Measurements from ENCODE around the gene UBQLN4.
"Not testable (repeated sequence)": the region's sequence is repeated elsewhere in the genome, so short reads cannot be mapped to it uniquely, and the experiment has no call there.

The UBQLN4 gene

DNA sequence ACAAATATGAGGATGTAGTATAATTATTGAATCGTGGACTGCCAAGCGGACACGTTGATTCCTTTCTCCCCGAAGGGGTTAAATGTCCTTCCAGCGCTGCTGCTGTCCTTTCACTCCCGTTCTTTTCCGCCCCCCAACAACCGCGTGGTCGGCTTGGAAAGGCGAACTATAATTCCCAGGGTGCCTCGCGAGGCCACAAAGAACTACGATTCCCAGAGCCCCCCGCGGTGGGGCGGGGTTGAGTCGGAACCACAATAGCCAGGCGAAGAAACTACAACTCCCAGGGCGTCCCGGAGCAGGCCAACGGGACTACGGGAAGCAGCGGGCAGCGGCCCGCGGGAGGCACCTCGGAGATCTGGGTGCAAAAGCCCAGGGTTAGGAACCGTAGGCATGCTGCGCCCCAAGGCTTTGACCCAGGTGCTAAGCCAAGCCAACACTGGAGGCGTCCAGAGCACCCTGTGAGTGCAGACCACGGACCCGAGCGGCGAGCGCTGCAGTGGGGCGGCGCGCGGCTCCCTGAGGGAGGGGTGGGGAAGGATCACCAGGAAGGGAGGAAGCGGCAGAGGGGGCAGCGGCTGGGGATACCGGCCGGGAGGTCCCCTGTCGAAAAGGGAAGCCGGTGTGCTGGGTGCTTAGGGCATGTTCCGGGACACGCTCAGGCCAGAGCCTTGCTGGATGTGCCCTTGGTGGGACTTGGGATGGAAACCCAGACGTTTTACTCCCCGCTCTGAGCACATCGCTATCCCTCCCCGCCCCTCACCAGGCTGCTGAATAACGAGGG, 1.1 kb upstream of the UBQLN4 start, which contains the start of gene LAMTOR2:
TSS of gene LAMTOR2 (plus strand) at position 283 of the 781 bp plus-strand sequence. CDS start at position 391, 108 bp downstream.
- peak within 1 kb of the TSS; percentile 95 for H3K9ac ChIP-seq (ENCODE audit: low read length)
- H3K27ac ChIP-seq (ENCODE audit: low read length), result peak within 1 kb of the TSS; percentile 91
- H3K4me1 ChIP-seq (ENCODE audit: control insufficient read depth, low read depth, low read length), result peaks cover 6% of the 10 kb centered on the region
- H3K4me3 ChIP-seq (ENCODE audit: low read length), result peak within 1 kb of the TSS; percentile 86
- H3K36me3 ChIP-seq (ENCODE audit: control insufficient read depth, low read depth, low read length), result peaks cover 12% of the 10 kb centered on the region
- no peaks in the 10 kb centered on the region for H3K27me3 ChIP-seq (ENCODE audit: control insufficient read depth, insufficient read depth, low read length)
- H3K9me3 ChIP-seq (ENCODE audit: control insufficient read depth, low read depth, low read length), result no peaks in the 10 kb centered on the region

- Histone ChIP-seq H3K9ac (ENCODE audit: low read length) (peak overlapping the region; percentile 39), H3K36me3 (ENCODE audit: control insufficient read depth, low read depth, low read length) (peaks cover 24% of the 10 kb centered on the region), H3K4me1 (ENCODE audit: control insufficient read depth, low read depth, low read length) (peaks cover 6% of the 10 kb centered on the region), H3K27me3 (ENCODE audit: control insufficient read depth, insufficient read depth, low read length) (no peaks in the 10 kb centered on the region), H3K4me3 (ENCODE audit: low read length) (peak overlapping the region; percentile 76), H3K9me3 (ENCODE audit: control insufficient read depth, low read depth, low read length) (no peaks in the 10 kb centered on the region), H3K27ac (ENCODE audit: low read length) (no peak overlapping the region)
These were observed 483 bp downstream of the UBQLN4 start for GRCh38 chr1:156052862-156053767.

DNA sequence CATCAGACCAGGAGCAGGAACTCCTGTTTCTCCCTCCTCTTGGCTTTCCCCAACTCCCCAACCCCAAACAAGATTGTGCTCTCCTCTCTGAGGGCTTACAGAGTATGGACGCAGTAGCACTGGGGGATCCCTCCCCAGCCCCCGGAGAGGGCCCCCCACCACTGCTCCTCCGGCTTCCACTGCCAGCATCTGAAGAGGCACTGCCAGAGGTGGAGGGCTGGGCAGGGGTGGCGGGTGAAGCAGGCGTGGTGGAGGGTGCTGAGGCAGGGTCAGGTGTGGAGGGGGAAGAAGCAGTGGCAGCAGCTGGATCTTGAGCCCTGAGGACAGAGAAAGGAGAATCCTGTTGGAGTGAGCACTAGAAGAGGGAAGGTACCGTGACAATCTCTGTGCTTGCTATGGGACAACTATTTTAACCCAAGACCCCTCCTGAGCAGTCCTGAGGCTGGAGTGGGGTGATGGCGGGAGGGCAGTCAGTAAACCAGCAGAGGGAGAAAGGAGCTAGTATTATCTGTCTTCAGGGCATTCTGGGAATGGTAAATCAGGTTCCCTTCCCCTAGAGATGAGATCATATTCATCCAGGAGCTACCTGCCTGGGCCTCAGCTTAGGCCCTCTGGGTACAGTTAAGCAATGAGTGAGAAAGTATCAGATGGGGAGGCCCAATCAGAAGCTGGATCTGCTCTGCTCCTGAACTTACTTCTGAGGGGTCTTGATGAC, 2.4 kb downstream of the UBQLN4 start:
- Histone ChIP-seq H3K4me3 (ENCODE audit: low read length) (no peak overlapping the region), H3K27me3 (ENCODE audit: control insufficient read depth, insufficient read depth, low read length) (no peaks in the 10 kb centered on the region), H3K4me1 (ENCODE audit: control insufficient read depth, low read depth, low read length) (peaks cover 6% of the 10 kb centered on the region), H3K9ac (ENCODE audit: low read length) (no peak overlapping the region), H3K36me3 (ENCODE audit: control insufficient read depth, low read depth, low read length) (peaks cover 26% of the 10 kb centered on the region), H3K9me3 (ENCODE audit: control insufficient read depth, low read depth, low read length) (no peaks in the 10 kb centered on the region), H3K27ac (ENCODE audit: low read length) (no peak overlapping the region)

GRCh38 chr1:156050376-156050775, 3.2 kb downstream of the UBQLN4 start:
- Histone ChIP-seq H3K27ac (ENCODE audit: low read length) (no peak overlapping the region), H3K9me3 (ENCODE audit: control insufficient read depth, low read depth, low read length) (no peaks in the 10 kb centered on the region), H3K9ac (ENCODE audit: low read length) (no peak overlapping the region), H3K4me3 (ENCODE audit: low read length) (no peak overlapping the region), H3K36me3 (ENCODE audit: control insufficient read depth, low read depth, low read length) (peaks cover 23% of the 10 kb centered on the region), H3K27me3 (ENCODE audit: control insufficient read depth, insufficient read depth, low read length) (no peaks in the 10 kb centered on the region), H3K4me1 (ENCODE audit: control insufficient read depth, low read depth, low read length) (peaks cover 1% of the 10 kb centered on the region)

- Histone ChIP-seq H3K9ac (ENCODE audit: low read length) (no peak overlapping the region), H3K4me1 (ENCODE audit: control insufficient read depth, low read depth, low read length) (no peaks in the 10 kb centered on the region), H3K36me3 (ENCODE audit: control insufficient read depth, low read depth, low read length) (peaks cover 27% of the 10 kb centered on the region), H3K27me3 (ENCODE audit: control insufficient read depth, insufficient read depth, low read length) (no peaks in the 10 kb centered on the region), H3K4me3 (ENCODE audit: low read length) (no peak overlapping the region), H3K9me3 (ENCODE audit: control insufficient read depth, low read depth, low read length) (no peaks in the 10 kb centered on the region), H3K27ac (ENCODE audit: low read length) (no peak overlapping the region)
These were observed 4.8 kb downstream of the UBQLN4 start for GRCh38 chr1:156048663-156049258.

GRCh38 chr1:156045076-156045475, 8.5 kb downstream of the UBQLN4 start:
- peaks cover 47% of the 10 kb centered on the region for H3K36me3 ChIP-seq (ENCODE audit: control insufficient read depth, low read depth, low read length)

GRCh38 chr1:156042828-156043227, 10.8 kb downstream of the UBQLN4 start:
- Histone ChIP-seq H3K9ac (ENCODE audit: low read length) (no peak overlapping the region), H3K4me3 (ENCODE audit: low read length) (no peak overlapping the region), H3K4me1 (ENCODE audit: control insufficient read depth, low read depth, low read length) (no peaks in the 10 kb centered on the region), H3K9me3 (ENCODE audit: control insufficient read depth, low read depth, low read length) (no peaks in the 10 kb centered on the region), H3K36me3 (ENCODE audit: control insufficient read depth, low read depth, low read length) (peaks cover 27% of the 10 kb centered on the region), H3K27me3 (ENCODE audit: control insufficient read depth, insufficient read depth, low read length) (no peaks in the 10 kb centered on the region), H3K27ac (ENCODE audit: low read length) (no peak overlapping the region)

More at GRCh38 chr1:156045076-156045475, 8.5 kb downstream of the UBQLN4 start:
- no peaks in the 10 kb centered on the region for H3K27me3 ChIP-seq (ENCODE audit: control insufficient read depth, insufficient read depth, low read length)
- H3K4me3 ChIP-seq (ENCODE audit: low read length), result no peak overlapping the region
- no peak overlapping the region for H3K27ac ChIP-seq (ENCODE audit: low read length)
- H3K9ac ChIP-seq (ENCODE audit: low read length), result no peak overlapping the region
- no peaks in the 10 kb centered on the region for H3K4me1 ChIP-seq (ENCODE audit: control insufficient read depth, low read depth, low read length)
- no peaks in the 10 kb centered on the region for H3K9me3 ChIP-seq (ENCODE audit: control insufficient read depth, low read depth, low read length)

GRCh38 chr1:156034991-156035390, 18.6 kb downstream of the UBQLN4 start:
- not testable (repeated sequence) for H3K4me3 ChIP-seq (ENCODE audit: low read length); H3K9ac ChIP-seq (ENCODE audit: low read length); H3K4me1 ChIP-seq (ENCODE audit: control insufficient read depth, low read depth, low read length); H3K36me3 ChIP-seq (ENCODE audit: control insufficient read depth, low read depth, low read length); H3K9me3 ChIP-seq (ENCODE audit: control insufficient read depth, low read depth, low read length); H3K27ac ChIP-seq (ENCODE audit: low read length); H3K27me3 ChIP-seq (ENCODE audit: control insufficient read depth, insufficient read depth, low read length)

- H3K4me3 ChIP-seq (ENCODE audit: low read length), result no peak overlapping the region
- H3K27ac ChIP-seq (ENCODE audit: low read length), result no peak overlapping the region
- no peaks in the 10 kb centered on the region for H3K27me3 ChIP-seq (ENCODE audit: control insufficient read depth, insufficient read depth, low read length)
- no peaks in the 10 kb centered on the region for H3K4me1 ChIP-seq (ENCODE audit: control insufficient read depth, low read depth, low read length)
- H3K36me3 ChIP-seq (ENCODE audit: control insufficient read depth, low read depth, low read length), result peaks cover 4% of the 10 kb centered on the region
- H3K9ac ChIP-seq (ENCODE audit: low read length), result no peak overlapping the region
- H3K9me3 ChIP-seq (ENCODE audit: control insufficient read depth, low read depth, low read length), result no peaks in the 10 kb centered on the region
These were observed 20.6 kb downstream of the UBQLN4 start for GRCh38 chr1:156033011-156033410.

DNA sequence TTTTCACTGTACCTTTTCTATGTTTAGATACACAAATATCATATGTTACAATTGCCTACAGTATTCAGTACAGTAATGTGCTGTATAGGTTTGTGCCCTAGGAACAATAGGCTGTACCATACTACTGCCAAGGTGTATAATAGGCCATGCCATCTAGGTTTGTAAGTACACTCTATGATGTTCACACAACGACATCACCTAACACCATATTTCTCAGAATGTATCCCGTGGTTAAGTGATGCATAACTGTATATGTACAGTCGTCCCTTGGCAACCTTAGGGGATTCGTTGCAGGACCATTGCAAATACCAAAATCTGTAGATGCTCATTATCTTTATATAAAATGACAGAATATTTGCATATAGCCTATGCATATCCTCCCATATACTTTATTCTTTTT, 27.0 kb downstream of the UBQLN4 start:
- Histone ChIP-seq H3K36me3 (ENCODE audit: control insufficient read depth, low read depth, low read length) (no peaks in the 10 kb centered on the region), H3K4me3 (ENCODE audit: low read length) (no peak overlapping the region), H3K27me3 (ENCODE audit: control insufficient read depth, insufficient read depth, low read length) (peaks cover 5% of the 10 kb centered on the region), H3K9ac (ENCODE audit: low read length) (no peak overlapping the region), H3K27ac (ENCODE audit: low read length) (no peak overlapping the region), H3K9me3 (ENCODE audit: control insufficient read depth, low read depth, low read length) (no peaks in the 10 kb centered on the region), H3K4me1 (ENCODE audit: control insufficient read depth, low read depth, low read length) (no peaks in the 10 kb centered on the region)

DNA sequence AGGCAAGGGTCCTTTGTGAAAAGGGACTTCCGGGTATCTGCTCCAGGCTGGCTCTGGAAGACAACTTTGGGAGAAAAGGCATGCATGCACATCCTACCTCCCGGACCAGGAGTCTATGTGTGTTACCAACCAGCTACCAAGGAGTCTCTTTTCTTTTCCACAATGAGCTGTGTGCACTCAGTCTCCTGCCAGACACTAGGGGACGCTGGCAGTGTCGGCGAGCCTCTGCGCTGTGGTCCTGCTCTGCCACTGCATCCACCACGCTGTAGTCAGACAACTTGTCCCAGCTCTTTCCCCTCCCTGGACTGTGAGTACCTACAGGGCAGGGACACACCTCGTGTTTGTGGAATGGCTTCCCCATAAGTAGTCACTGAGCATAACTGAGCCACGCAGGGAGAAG, 27.7 kb downstream of the UBQLN4 start:
- peaks cover 5% of the 10 kb centered on the region for H3K27me3 ChIP-seq (ENCODE audit: control insufficient read depth, insufficient read depth, low read length)
- H3K9ac ChIP-seq (ENCODE audit: low read length), result no peak overlapping the region
- H3K27ac ChIP-seq (ENCODE audit: low read length), result no peak overlapping the region
- no peaks in the 10 kb centered on the region for H3K9me3 ChIP-seq (ENCODE audit: control insufficient read depth, low read depth, low read length)
- no peak overlapping the region for H3K4me3 ChIP-seq (ENCODE audit: low read length)
- no peaks in the 10 kb centered on the region for H3K4me1 ChIP-seq (ENCODE audit: control insufficient read depth, low read depth, low read length)
- no peaks in the 10 kb centered on the region for H3K36me3 ChIP-seq (ENCODE audit: control insufficient read depth, low read depth, low read length)
